RWPE1 (cell line): ENCODE data around the gene BRD4.

Experiments
- CTCF ChIA-PET: fragments of 350-600 bp; sonication (Branson Sonifier 250); formaldehyde crosslinking; extraction: SDS; loops from one replicate; lab custom pipeline; 2021; lab: Yijun Ruan, JAX
- POLR2A ChIA-PET: fragments of 400-600 bp; formaldehyde crosslinking; extraction: SDS; loops from one replicate; lab custom pipeline; 2020; ENCODE audit warnings: antibody characterized with exemption; ENCODE audit not compliant: low non-redundant PET; lab: Yijun Ruan, JAX
- DNase-seq: peaks from one replicate; pipeline ENCODE4 v3.0.0; 2012; ENCODE audit warnings: low spot score
- H3K27ac ChIP-seq: fragments of 450-650 bp; 2 replicates; pipeline ENCODE4 v1.5.1; 2017
- CTCF ChIP-seq: fragments of 450-650 bp; conservative IDR thresholded peaks from 2 replicates; pipeline ENCODE4 v1.5.1; 2017; ENCODE audit warnings: low read depth, mild to moderate bottlenecking

BRD4 gene

GRCh38 chr19:15195371-15196334 lies 136.7 kb downstream of the BRD4 start:
- CTCF ChIA-PET: interaction anchor here (0.5 to 2.7 kb wide), 12 partner anchors 17 to 767 kb away, joined by 3 to 19 read pairs (median 4); partner anchors contain the start of gene AKAP8
- TF ChIP-seq CTCF: no peak; the same call in 1 of the 2 replicates
- peak overlapping the region; percentile 54 for H3K27ac ChIP-seq
- POLR2A ChIA-PET: interaction anchor here (0.5 kb wide), 1 partner anchor 185 kb away, joined by 3 read pairs; no protein-coding TSS in a partner anchor
- peak; percentile 89 for DNase-seq

GRCh38 chr19:15194938-15195337 lies 137.4 kb downstream of the BRD4 start:
- no peak for TF ChIP-seq CTCF
- ChIA-PET CTCF (interaction anchor here (0.5 to 2.7 kb wide), 9 partner anchors 18 to 766 kb away, joined by 3 to 19 read pairs (median 4); partner anchors contain the start of gene AKAP8), POLR2A (no interaction called here)
- H3K27ac ChIP-seq: peak overlapping the region; percentile 54
- DNase-seq: no peak

- POLR2A ChIA-PET: no interaction called here
- no peak overlapping the region for H3K27ac ChIP-seq
- TF ChIP-seq CTCF: no peak
- no peak for DNase-seq
- CTCF ChIA-PET: interaction anchor here (0.7 kb wide), 1 partner anchor 188 kb away, joined by 3 read pairs; the partner anchor contains the start of gene AKAP8
Observed at GRCh38 chr19:15191982-15192381, 140.4 kb downstream of the BRD4 start.

GRCh38 chr19:15191514-15191913 lies 140.8 kb downstream of the BRD4 start:
- H3K27ac ChIP-seq: no peak overlapping the region
- no peak for TF ChIP-seq CTCF
- CTCF ChIA-PET: no interaction called here
- no peak for DNase-seq
- POLR2A ChIA-PET: no interaction called here

- DNase-seq: no peak
- no peak for TF ChIP-seq CTCF
- POLR2A ChIA-PET: no interaction called here
- H3K27ac ChIP-seq: no peak overlapping the region
- CTCF ChIA-PET: no interaction called here
Observed at GRCh38 chr19:15188851-15189250, 143.5 kb downstream of the BRD4 start.
